ENCODE results near the gene FXR1.

FXR1 gene

DNA sequence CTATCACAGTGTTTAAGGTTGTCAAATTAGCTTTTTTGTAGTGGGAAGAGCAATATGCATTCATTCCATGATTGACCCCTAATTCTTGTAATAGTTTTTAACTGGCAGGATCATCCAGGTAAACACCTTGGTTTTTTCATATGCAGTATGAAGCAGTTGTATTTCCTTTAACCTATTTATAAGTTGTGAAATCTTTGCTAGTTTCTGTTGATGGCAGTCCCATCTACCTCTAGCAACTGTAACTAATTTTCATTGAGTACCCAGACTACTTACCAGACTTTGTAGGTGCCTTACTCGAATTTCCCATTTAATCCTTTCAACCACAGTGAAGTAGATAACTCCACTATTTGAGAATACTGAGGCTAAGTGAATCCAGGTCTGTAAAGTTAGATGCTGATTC is 6.1 kb downstream of the FXR1 start:
- H3K27ac Mint-ChIP-seq: no peak overlapping the region
- H3K36me3 Mint-ChIP-seq: peaks cover 16% of the 10 kb centered on the region
- H3K4me1 Mint-ChIP-seq: peaks cover 64% of the 10 kb centered on the region
- ATAC-seq: no peak
- H3K27me3 Mint-ChIP-seq: no peaks in the 10 kb centered on the region
- H3K9me3 Mint-ChIP-seq: no peaks in the 10 kb centered on the region
- H3K4me3 Mint-ChIP-seq: no peak overlapping the region

DNA sequence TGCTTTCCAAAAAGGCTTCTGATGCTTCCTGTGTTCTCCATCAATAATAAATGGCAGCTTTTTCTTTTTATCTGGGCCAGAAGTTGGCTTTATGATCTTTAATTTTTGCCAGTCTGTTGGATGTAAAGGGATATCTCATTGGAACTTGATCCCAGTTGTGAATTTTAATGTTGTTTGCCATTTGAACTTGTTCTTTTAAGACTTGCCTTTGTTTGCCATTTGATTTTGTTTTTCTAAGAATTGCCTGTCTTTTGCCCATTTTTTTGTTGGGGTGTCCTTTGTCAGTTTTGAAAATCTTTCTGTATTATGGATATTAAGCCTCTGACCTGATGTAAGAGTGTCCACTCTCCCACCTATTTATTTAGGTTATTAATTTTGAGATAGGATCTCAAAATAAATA is 9.8 kb downstream of the FXR1 start:
- ATAC-seq: no peak
- Mint-ChIP-seq H3K9me3 (no peaks in the 10 kb centered on the region), H3K4me3 (no peak overlapping the region), H3K4me1 (peaks cover 56% of the 10 kb centered on the region), H3K27me3 (no peaks in the 10 kb centered on the region), H3K36me3 (peaks cover 6% of the 10 kb centered on the region), H3K27ac (no peak overlapping the region)

DNA sequence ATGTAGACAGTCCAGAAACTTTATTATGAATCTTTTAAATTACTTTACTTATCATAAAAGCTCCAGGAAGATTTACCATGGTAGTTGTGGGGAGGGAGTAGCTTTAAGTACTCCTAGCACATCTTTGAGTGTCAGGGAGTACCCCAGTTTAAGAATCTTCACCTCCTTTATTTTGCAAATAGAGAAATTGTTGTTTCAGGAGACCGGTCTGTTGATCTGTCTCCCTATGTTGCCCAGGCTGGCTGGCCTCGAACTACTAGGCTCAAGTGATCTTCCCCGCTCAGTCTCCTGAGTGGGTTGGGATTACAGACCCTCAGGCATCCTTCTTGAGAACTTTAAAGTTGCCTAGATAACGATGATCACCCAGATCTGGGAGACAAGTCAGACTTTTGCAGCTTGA is 11.1 kb downstream of the FXR1 start:
- Mint-ChIP-seq H3K27me3 (no peaks in the 10 kb centered on the region), H3K4me3 (no peak overlapping the region), H3K36me3 (peaks cover 13% of the 10 kb centered on the region), H3K27ac (no peak overlapping the region), H3K9me3 (no peaks in the 10 kb centered on the region), H3K4me1 (peaks cover 45% of the 10 kb centered on the region)
- no peak for ATAC-seq

DNA sequence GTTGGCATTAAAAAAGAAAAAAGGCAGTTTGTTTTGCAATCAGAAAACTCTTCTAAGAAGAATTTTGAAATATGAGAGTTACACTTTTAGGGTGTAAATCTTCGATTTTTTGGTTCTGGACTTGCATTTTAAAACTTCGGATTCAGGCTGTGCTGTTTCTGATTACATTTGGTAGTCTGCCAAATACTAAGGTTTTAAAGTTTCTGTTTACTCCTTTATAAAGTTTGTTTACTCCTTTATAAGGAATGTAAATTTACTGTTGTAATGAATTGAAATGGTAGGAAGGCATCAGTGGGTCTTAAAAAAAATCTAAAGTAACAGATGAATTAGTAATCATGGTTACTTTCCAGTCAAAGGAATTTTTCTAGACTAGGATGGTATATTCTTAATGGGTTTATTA is 14.1 kb downstream of the FXR1 start:
- Mint-ChIP-seq H3K4me3 (no peak overlapping the region), H3K27me3 (no peaks in the 10 kb centered on the region), H3K4me1 (peaks cover 61% of the 10 kb centered on the region), H3K9me3 (no peaks in the 10 kb centered on the region), H3K27ac (no peak overlapping the region), H3K36me3 (peaks cover 19% of the 10 kb centered on the region)
- ATAC-seq: no peak

DNA sequence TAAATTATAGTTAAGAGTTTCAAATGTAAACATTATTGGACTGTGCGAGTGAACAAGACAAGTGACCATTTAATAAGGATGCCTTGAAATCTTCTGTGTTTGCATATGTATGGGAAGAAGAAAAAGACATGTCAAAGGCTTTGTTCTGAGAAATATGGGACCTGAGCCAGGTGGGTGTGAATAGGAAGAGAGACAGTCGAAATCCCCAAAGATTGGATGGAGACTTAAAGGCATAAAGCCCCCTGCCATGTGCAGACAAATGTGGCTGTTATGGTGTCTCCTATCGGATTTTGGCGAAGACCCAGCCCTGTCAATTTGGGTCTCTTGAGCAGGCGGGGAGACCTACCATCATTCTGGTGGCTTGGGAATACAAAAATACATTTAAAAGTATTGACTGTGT is 16.9 kb downstream of the FXR1 start:
- Mint-ChIP-seq H3K36me3 (peaks cover 15% of the 10 kb centered on the region), H3K27ac (no peak overlapping the region), H3K27me3 (no peaks in the 10 kb centered on the region), H3K4me1 (peaks cover 33% of the 10 kb centered on the region), H3K9me3 (no peaks in the 10 kb centered on the region), H3K4me3 (no peak overlapping the region)
- ATAC-seq: no peak

DNA sequence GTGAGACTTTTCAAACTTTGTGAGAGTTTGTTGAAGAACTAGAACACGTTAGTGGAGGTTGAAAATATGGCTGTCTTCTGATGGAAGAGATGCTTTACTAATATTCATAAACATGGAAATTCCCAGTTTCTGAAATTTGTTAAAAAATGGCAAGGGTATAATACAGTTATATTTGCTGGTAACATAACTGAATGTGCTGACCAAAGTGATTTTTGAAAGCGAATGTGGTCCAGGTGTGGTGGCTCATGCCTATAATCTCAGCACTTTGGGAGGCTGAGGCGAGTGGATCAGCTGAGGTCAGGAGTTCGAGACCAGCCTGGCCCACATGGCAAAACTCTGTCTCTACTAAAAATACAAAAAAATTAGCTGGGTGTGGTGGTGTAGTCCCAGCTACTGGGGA is 18.1 kb downstream of the FXR1 start:
- Mint-ChIP-seq H3K4me3 (no peak overlapping the region), H3K36me3 (peaks cover 22% of the 10 kb centered on the region), H3K27ac (no peak overlapping the region)

DNA sequence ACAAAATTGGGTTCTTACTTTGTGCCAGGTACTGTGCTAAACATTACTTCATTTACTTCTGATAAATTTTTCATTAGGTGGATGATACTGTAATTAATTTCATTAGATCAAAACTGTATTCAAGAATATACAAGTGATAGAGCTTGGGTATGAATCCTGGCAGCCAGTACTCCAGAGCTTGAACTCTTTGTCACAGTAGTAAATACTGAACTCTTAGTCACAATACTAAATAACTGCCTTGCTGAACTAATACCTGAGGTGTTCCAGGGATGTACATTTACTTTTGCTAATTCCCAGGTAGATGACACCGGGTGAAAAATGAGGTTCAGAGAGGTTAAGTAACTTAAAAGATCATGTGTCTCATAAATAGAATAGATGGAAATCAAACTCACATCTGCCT is 20.3 kb downstream of the FXR1 start:
- Mint-ChIP-seq H3K4me1 (peaks cover 26% of the 10 kb centered on the region), H3K4me3 (no peak overlapping the region), H3K9me3 (no peaks in the 10 kb centered on the region), H3K27me3 (no peaks in the 10 kb centered on the region), H3K27ac (no peak overlapping the region), H3K36me3 (peaks cover 33% of the 10 kb centered on the region)
- no peak for ATAC-seq

More for the DNA sequence above, 18.1 kb downstream of the FXR1 start:
- Mint-ChIP-seq H3K4me1 (peaks cover 26% of the 10 kb centered on the region), H3K27me3 (no peaks in the 10 kb centered on the region), H3K9me3 (no peaks in the 10 kb centered on the region)
- ATAC-seq: no peak

DNA sequence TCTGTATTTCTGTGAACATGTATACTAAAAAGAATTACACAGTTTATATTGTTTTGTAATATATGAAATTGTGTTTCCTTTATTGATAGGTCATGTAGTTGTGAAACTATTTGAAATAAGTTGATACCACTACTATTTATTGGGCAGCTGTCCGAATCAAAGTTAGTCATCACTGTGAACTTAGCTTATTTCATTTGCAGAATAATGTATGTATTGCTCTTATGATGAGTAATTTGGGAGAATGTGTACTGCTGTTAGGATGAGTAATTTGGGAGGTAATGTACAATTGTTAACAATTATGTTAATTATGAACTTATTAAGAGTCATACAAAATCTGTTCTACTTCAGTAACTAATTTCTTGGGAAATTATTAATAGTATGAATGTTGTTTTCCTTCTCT is 22.2 kb downstream of the FXR1 start:
- Mint-ChIP-seq H3K27me3 (no peaks in the 10 kb centered on the region), H3K27ac (no peak overlapping the region), H3K4me1 (peaks cover 19% of the 10 kb centered on the region), H3K4me3 (no peak overlapping the region), H3K36me3 (peaks cover 23% of the 10 kb centered on the region), H3K9me3 (no peaks in the 10 kb centered on the region)
- ATAC-seq: no peak

DNA sequence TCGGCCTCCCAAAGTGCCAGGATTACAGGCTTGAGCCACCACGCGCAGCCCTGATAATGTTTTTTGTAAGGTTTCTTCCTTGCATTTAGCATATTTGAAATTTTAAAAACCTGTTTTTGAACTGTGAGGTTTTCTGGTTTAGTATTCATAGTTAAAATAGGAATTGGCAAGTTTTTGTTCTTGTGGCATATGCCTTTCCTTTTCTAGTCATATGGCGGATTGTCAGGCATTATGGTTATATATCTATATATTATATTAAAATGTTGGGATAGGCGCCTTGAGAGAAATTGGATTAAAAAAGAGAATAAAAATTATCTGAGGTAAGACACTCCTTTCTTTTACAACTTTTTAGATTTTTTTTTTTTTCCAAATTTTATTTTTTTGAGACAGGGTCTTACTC is 28.4 kb downstream of the FXR1 start:
- H3K4me3 Mint-ChIP-seq: no peak overlapping the region
- no peak for ATAC-seq
- no peak overlapping the region for H3K27ac Mint-ChIP-seq
- H3K36me3 Mint-ChIP-seq: peaks cover 39% of the 10 kb centered on the region
- no peaks in the 10 kb centered on the region for H3K4me1 Mint-ChIP-seq
- H3K9me3 Mint-ChIP-seq: no peaks in the 10 kb centered on the region
- H3K27me3 Mint-ChIP-seq: no peaks in the 10 kb centered on the region

DNA sequence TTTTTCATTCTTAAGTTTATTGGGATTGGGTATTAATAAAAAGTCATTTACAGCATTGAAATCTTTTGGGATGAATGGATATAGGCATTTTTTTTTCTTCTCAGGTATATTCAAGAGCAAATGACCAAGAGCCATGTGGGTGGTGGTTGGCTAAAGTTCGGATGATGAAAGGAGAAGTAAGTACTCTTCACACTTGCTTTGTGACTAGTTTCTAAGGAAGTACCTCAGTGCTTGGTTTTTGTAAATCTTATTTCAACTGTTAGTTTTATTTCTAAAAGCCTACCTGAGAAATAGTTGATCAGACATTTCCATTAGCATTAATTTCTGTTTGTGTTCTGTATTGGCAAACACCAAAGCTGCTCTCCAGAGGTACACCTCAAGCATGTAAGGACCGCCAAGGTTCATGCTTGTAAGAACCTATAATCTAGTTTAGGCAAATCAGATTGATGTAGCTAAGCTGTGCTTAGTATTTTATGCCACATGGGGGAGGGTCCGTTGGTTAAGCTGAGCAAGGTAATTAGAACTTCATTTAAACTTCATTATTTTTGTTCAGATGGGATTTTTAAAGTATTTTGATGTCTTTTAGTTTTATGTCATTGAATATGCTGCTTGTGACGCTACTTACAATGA is 35.4 kb downstream of the FXR1 start:
- H3K36me3 Mint-ChIP-seq: peaks cover 53% of the 10 kb centered on the region
- H3K9me3 Mint-ChIP-seq: no peaks in the 10 kb centered on the region
- H3K27me3 Mint-ChIP-seq: no peaks in the 10 kb centered on the region
- peaks cover 22% of the 10 kb centered on the region for H3K4me1 Mint-ChIP-seq
- H3K4me3 Mint-ChIP-seq: no peak overlapping the region
- peak overlapping the region; percentile 42 for H3K27ac Mint-ChIP-seq
- peak; percentile 66 for ATAC-seq

DNA sequence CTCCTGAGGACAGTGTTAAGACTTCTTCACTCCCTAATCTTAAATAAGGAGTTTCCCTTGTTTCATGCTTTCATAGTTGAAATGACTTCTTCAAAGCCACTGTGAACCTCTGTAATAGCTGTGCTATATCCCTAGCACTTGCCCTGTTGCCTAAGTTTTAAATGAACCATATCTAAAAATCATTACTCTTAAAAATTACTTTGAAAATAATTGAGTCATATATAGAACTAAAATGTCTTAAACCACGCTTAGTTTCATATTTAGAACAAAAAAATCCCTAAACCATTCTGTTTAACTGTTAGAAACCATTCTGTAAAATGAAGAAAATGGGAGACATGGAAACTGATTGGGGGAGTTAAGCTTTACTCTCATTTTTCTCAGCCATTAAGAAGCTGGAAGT is 47.2 kb downstream of the FXR1 start:
- peaks cover 61% of the 10 kb centered on the region for H3K36me3 Mint-ChIP-seq
- H3K27me3 Mint-ChIP-seq: no peaks in the 10 kb centered on the region
- no peaks in the 10 kb centered on the region for H3K4me1 Mint-ChIP-seq
- H3K4me3 Mint-ChIP-seq: no peak overlapping the region
- no peaks in the 10 kb centered on the region for H3K9me3 Mint-ChIP-seq
- ATAC-seq: no peak
- no peak overlapping the region for H3K27ac Mint-ChIP-seq

DNA sequence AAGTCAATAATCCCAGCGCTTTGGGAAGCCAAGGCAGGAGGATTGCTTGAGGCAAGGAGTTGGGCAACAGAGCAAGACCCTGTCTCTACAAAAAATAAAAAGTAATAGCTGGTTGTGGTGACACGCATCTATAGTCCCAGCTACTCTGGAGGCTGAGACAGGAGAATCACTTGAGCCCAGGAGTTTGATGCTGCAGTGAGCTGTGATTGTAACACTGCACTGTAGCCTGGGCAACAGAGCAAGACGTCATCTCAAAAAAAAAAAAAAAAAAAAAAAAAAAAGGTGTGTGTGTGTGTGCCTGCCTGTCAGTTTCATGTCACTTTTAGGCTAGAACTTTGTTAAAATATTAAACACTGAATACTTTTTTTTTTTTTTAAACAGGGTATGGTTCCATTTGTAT is 48.6 kb downstream of the FXR1 start:
- no peak overlapping the region for H3K27ac Mint-ChIP-seq
- no peaks in the 10 kb centered on the region for H3K9me3 Mint-ChIP-seq
- no peaks in the 10 kb centered on the region for H3K27me3 Mint-ChIP-seq
- no peaks in the 10 kb centered on the region for H3K4me1 Mint-ChIP-seq
- no peak overlapping the region for H3K4me3 Mint-ChIP-seq
- peaks cover 52% of the 10 kb centered on the region for H3K36me3 Mint-ChIP-seq
- ATAC-seq: no peak

DNA sequence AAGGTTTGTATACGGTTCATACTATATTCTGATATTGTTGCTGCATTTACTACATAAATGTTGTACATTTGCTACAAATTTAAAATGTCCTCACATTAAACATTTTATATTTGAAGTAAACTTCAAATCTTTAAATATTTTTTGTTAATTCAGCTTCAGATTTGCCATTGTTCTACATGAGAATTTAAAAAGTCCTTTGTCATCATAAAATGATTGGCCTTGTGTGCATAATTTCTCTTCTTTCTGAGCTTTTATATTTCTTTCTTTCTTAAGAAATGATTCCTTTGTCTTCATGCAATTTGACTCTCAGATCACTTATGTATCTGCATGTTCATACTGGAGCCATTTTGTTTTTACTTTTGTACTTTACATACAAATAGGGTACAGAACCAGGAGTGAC is 49.1 kb downstream of the FXR1 start:
- H3K4me3 Mint-ChIP-seq: no peak overlapping the region
- no peak for ATAC-seq
- no peaks in the 10 kb centered on the region for H3K4me1 Mint-ChIP-seq
- no peaks in the 10 kb centered on the region for H3K27me3 Mint-ChIP-seq
- no peak overlapping the region for H3K27ac Mint-ChIP-seq
- no peaks in the 10 kb centered on the region for H3K9me3 Mint-ChIP-seq
- peaks cover 48% of the 10 kb centered on the region for H3K36me3 Mint-ChIP-seq

DNA sequence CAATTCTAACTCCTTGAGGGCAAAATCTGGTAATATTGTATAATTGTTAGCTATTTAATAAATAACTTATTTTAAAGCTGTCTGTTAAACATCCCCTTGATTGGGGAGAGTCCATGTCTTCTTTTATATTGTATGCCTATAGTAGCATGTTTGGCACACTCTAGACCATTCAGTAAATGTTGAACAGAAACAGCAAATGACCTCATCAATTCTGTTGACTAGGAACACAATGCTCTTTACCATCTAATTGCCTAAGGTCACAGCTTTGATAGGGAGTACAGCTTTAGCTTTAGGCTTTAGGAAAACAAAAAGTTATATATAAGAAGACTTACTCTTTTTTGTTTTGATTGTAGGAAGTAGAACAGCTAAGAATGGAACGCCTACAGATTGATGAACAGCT is 50.1 kb downstream of the FXR1 start:
- no peaks in the 10 kb centered on the region for H3K9me3 Mint-ChIP-seq
- H3K27ac Mint-ChIP-seq: no peak overlapping the region
- no peak overlapping the region for H3K4me3 Mint-ChIP-seq
- peaks cover 43% of the 10 kb centered on the region for H3K36me3 Mint-ChIP-seq
- no peaks in the 10 kb centered on the region for H3K4me1 Mint-ChIP-seq
- no peaks in the 10 kb centered on the region for H3K27me3 Mint-ChIP-seq
- no peak for ATAC-seq

DNA sequence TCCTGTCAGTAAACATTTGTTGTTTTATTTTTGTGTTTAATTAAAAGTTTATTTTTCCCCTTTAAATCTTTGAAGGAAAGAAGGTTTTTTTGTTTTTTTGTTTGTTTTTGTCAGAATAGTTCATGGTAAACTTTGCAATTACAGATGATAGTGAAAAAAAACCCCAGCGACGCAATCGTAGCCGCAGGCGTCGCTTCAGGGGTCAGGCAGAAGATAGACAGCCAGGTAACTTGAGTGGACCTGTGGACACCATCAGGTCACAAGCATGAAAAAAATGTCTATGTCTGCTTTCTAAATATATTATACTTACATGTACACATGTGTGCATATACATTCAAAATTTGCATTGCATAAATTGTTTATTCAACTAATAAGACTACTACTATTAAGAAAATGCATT is 58.5 kb downstream of the FXR1 start:
- ATAC-seq: no peak
- no peak overlapping the region for H3K4me3 Mint-ChIP-seq
- no peaks in the 10 kb centered on the region for H3K27me3 Mint-ChIP-seq
- no peaks in the 10 kb centered on the region for H3K9me3 Mint-ChIP-seq
- peaks cover 16% of the 10 kb centered on the region for H3K36me3 Mint-ChIP-seq
- H3K27ac Mint-ChIP-seq: no peak overlapping the region
- peaks cover 12% of the 10 kb centered on the region for H3K4me1 Mint-ChIP-seq

DNA sequence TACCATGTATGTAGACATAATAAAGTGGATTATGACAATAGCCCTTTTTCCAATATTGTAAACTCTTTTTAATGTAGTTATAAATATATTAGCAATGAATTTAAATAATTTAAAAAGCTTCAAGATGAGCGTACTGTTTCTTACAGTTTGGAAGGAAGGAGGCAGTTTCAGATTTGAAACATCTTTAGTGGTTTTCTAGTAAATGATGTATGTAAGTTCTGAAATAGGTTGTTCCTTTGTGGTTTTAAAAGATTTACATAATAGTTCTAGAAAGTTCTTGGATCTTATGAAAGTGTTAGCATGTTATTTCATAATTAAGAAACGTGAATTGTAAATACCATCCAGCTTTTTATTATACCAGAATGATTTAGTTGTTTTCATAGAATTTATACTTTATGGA is 61.1 kb downstream of the FXR1 start:
- ATAC-seq: no peak
- Mint-ChIP-seq H3K27me3 (no peaks in the 10 kb centered on the region), H3K27ac (no peak overlapping the region), H3K9me3 (no peaks in the 10 kb centered on the region), H3K4me3 (no peak overlapping the region), H3K4me1 (peaks cover 12% of the 10 kb centered on the region), H3K36me3 (peaks cover 17% of the 10 kb centered on the region)

DNA sequence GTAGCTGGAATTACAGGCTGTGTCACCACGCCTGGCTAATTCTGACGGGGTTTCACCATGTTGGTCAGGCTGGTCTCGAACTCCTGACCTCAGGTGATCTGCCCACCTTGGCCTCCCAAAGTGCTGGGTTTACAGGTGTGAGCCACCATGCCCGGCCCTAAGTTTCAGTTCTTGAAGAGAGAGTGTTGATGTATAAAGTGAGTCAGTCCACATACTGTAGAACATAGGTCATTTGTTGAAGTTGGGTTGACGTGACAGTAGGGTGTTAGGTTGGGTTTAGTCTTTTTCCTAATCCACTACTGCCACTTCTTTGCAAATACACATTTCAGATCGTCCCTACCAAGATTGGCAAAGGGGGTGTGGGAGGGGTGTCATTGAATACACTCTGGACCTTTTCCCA is 61.8 kb downstream of the FXR1 start:
- H3K27ac Mint-ChIP-seq: no peak overlapping the region
- peaks cover 12% of the 10 kb centered on the region for H3K4me1 Mint-ChIP-seq
- no peaks in the 10 kb centered on the region for H3K27me3 Mint-ChIP-seq
- no peaks in the 10 kb centered on the region for H3K9me3 Mint-ChIP-seq
- peak; percentile 12 for ATAC-seq
- H3K4me3 Mint-ChIP-seq: no peak overlapping the region
- peaks cover 16% of the 10 kb centered on the region for H3K36me3 Mint-ChIP-seq
